Activated gamma-delta T cell treated with anti-CD3 and anti-CD28 coated beads, Interleukin-2, amount 50 U/mL, for 16 hours (primary cell): Measurements from ENCODE around the gene ARHGEF3.
"Not testable (repeated sequence)": the region's sequence is repeated elsewhere in the genome, so short reads cannot be mapped to it uniquely, and the experiment has no call there.

ENCODE experiments used
- DNase-seq: peaks from one replicate; pipeline ENCODE4 v3.0.0-alpha.2; 2020; ENCODE audit warnings: low read depth

Gene ARHGEF3

DNA sequence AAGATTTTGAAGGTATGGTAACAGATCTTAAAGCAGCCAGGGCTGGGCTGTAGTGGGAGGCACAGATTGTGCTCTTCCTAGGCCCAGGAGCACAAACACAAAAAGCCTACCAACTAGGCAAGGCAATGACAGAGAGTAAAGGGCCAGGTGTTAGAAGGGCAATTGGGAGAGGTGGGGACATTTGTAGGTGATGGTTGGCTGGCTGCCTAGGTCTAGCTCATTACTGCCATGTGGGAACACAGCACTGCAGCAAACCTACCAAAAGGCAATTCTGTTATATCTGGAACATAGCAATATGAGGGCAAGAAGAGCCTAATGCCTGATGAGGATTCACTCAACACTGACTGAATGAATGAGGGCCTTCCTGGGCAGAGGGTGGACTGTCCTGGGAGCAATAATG is 30.4 kb downstream of the ARHGEF3 start:
- DNase-seq = no peak

DNA sequence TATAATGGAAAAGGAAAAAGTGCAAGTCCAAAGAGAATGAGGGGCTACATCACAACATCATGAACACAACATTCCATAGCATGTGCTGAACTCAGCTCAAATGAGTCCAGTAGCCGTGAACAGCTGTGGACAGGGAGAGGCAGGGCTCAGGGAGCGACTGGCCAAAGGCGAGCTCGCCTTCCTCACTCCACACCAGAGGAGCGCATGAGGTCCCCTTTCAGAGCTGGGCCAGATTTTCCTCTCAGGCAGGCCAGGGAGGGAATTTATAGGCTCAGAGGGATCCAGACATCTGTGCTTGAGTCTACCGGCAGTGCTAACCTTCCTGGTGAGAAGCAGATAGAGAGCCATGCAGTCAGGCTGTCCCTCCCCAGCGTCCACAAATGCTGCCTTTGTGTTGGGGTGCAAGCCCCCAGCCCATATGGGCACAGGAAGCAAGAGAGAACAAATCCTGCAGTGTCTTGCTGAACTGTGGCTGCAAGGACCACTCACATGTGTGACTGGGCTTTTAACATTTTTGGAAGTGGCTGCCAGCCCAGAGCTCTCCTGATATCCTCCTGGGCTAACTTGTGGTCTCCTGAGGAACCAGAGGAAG is 32.5 kb downstream of the ARHGEF3 start:
- no peak for DNase-seq

DNA sequence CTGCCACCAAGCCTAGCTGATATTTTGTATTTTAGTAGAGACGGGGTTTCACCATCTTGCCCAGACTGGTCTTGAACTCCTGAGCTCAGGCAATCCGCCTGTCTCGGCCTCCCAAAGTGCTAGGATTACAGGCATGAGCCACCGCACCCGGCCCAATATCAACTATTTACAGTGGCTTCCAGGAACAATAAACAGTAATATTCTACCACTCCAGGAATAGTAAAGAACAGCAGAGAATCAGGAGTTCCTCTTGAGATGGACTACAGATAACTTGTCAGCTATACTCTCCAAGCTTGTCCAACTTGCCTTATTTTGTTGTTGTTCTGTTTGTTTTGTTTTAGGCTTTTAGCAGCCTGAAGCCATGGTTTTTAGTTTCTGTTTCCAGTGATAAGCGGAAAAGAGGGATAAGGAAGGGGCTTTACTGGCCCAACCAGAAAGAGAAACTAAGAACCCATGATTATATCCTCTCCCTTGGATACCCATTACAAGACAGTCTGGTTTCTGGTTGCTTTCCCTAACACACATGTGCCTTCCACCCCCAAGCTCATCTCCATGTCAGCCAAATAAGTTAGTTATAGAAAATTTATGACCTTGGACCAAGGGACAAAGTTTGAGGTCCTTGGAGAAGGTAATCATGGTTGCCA is 36.7 kb downstream of the ARHGEF3 start:
- no peak for DNase-seq

DNA sequence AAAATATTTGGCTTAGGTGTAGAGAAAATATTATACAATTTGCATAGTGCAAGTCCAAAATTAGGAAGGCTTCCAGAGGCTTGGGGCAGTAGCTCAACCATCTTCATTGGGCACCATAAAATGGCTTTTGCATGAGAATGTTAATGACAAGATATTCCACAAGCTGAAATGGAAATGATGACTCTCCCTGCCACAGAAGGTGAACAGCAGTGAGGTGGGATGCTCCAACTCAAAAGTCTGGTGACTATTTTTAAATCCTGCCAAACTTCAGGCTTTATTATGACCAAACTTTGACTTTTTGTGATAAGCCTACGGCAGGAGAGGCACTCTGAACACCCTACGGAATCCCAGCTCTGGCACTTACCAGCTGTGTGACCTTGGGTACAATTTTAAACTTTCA is 37.6 kb downstream of the ARHGEF3 start:
- no peak for DNase-seq

DNA sequence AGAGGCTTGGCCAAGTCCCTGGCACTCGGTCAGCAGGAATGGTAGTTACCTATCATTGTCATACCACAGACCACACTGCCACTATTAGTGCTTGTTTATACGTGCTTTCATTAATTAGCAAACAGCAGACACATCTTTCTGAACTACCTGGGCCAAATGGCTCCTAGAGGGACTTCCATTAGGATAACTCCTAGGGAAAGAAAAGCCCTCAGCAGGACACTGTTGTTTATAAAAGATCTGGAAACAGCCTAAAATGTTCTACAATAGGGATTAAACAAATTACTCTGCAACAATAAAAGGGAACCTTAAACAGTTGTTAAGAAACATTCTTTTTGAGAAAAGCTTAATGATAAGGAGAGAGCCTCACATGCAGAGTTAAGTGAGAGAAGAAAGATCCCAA is 38.5 kb downstream of the ARHGEF3 start:
- DNase-seq = no peak

DNA sequence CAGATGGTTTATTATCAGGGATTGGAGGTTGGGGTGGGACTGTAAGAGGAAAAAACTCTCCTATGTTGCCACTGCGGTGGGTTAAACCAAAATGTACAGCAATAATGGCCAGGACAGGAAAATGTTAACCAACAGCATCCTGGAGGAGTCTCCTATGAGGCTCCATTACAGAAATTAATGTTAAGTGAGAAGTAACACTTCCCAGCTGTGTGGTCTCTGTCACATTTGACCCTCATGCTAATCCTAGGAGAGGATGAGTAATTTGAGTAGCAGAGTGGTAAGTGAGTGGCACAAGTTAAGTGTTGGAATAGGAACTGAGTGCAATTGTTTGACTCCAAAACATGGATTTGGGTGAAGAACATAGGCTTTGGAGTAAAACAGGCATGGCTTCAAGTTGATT is 39.0 kb downstream of the ARHGEF3 start:
- DNase-seq = no peak

DNA sequence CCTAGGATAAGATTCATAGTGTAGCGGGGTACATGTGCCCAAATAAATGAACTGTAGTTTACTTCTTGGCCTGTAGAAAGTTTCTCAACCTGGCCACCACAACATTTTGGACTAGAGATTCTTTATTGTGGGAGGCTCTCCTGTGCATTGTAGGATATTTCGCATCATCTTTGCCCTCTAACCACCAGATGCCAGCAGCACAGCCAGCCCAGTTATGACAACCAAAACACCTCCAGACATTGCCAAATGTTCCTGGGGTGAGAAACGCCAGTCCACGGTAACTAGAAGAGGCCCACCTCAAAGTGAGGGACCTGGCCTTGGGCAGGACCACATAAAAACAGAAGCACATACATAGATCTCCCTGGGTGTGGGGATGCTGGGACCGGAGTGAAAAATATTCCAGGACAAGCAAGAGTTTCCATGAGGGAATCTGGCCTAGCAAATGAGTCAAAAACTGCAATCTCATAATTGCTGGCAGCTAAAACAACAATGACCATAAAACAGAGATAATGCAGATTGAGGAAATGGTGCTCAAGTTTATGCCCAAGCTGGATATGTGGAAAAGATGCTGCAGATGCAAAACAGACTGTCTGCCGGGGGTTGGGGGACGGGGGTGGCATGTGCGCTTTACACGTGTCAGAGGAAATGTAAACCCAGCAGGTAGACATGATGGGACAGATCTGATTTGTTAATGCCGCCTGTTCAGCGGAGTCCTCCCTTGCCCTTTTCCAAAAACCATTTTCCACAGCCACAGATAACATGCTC is 39.7 kb downstream of the ARHGEF3 start:
- DNase-seq = no peak

DNA sequence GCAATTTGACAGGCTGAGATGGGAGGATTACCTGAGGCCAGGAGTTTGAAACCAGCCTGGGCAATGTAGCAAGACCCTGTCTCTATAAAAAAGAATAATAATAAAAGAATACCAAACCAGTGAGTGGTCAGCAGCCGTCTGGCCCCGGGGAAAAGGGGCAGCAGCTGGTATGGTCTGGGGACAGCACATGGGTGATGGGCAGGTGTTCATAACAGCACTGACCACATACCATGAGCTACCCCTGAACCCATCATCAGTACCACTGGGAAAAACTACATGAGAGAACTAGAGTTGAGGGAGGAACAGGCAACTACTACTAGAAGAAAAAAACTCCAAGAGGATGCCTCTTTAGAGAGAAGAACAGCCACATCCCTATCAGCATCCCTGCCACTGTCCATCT is 40.7 kb downstream of the ARHGEF3 start:
- DNase-seq = no peak

DNA sequence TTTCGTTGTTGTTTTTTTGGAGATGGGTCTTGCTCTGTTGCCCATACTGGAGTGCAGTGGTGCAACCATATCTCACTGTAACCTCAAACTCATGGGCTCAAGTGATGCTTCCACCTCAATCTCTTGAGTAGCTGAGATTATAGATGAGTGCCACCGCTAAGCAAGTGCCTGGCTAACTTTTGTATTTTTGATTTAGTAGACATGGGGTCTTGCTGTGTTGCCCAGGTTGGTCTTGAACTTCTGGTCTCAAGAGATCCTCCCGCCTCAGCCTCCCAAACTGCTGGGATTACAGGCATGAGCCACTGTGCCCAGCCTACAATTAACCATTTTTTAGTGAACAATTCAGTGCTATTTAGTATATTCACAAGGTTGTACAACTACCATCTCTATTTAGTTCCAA is 42.2 kb downstream of the ARHGEF3 start:
- DNase-seq = no peak

DNA sequence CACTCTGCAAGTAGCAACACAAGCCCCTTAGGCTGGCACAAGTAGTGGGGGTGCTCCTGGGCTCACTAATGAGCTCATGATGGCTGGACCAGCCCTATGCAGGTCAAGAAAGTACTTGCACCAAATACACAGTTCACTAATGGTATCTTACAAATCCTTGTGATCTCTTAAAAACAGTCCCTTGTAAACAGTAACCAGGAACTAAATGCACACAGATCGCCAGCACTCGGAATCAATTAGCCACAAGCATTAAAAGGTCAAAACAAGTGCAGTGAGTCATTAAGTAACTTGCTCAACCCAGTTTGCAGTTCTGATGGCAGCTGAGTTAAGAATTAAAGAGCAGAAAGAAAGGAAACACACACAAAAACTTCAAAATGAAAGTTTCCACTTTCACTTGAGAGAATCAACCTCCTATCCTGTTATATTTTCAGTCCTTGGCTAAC is 43.2 kb downstream of the ARHGEF3 start:
- peak; percentile 2 for DNase-seq

DNA sequence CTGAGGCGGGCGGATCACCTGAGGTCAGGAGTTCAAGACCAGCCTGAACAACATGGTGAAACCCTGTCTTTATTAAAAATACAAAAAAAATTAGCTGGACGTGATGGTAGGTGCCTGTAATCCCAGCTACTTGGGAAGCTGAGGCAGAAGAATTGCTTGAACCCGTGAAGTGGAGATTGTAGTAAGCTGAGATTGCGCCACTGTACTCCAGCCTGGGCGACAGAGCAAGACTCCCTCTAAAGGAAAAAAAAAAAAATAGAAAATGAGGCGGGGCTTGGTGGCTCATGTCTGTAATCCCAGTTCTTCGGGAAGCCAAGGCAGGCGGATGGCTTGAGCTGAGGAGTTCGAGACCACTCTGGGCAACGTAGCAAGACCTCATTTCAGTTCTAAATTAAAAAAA is 43.7 kb downstream of the ARHGEF3 start:
- DNase-seq = not testable (repeated sequence)

DNA sequence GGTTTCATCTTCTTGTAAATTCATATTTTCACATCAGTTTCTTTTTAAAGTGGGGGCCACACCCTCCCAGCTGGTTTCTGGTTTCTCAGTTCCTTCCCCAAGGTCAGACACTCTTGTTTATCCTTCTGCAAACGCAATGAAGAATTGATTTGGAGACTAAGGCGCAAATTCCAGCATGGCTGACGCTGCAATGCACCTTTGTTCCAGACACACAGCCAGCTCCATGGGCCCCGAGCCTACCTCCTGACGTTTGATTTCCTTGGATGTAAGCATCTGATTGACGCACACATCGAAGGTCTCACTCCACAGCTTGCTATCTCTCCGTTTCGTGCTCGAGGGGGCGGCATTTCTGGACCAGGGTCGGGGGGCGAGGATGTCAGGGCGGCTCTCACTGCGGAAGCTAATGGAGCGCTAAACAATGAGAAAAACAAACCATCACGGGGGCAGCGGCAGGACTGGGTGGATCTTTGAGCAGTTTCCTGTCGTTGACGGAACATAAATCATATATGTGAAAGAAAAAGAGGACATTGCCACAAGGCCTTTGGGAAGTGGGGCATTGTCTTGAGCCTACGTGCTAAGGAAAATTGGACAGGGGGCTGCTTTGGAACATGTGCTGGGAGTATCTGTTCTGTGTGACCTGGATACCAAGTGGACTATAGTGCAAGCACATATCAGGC is 46.9 kb downstream of the ARHGEF3 start:
- peak; percentile 16 for DNase-seq

DNA sequence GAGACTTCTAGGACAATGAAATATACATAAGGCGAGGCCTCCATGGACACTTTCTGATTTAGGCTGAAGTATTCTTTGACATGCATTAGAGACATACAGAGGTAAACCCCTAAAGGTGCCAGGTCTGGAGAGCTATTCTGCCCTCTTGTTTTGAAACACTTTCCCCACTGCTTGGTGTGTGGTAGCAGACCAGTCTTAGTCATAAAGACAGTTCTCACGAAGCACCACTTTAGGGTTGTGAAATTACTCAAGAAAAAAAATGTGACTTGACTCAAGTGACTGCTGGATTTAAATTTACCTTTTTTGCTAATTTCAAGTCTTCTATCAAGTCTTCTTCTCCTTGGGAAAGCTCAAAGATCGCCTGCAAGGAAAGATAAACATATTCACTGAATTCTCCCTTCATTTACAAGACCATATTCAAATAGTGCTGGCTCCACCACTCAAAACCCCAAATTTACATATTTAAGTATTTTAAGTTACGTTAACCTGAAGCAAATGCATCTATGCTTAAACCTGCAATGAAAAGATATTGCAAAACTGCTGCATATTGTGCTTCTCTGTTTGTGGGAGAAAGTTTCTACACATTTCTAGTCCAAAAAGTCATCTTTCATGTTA is 48.4 kb downstream of the ARHGEF3 start:
- peak; percentile 12 for DNase-seq

DNA sequence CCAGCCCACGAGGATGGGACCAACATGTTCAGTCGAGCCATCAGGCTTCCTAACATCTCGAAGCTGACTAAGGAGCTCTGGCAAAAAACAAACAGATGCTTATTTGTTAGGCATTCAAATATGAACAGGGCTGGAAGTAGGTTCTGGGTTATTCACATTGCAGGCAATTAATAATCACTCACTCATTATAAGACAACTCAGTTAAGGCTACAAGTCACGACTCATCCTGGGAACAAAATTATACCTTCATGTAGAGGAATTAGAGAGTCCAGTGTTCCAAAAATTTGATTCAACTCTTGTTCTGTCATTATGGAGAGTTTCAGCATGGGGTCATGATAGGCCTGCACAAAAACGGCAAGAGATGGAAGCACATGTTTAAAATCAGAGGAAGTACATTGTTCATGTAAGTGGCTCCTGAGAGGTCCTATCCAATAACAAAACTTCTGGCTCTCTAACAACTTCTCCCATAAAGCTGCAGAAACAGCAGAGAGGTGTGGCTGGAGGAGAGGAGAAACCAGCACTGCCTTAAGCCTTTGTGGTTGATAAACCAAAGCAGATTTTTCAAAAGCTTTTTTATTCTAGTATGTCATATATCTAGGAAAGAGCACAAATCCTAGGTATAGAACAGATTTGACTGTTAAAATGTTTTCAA is 50.6 kb downstream of the ARHGEF3 start:
- DNase-seq = no peak

DNA sequence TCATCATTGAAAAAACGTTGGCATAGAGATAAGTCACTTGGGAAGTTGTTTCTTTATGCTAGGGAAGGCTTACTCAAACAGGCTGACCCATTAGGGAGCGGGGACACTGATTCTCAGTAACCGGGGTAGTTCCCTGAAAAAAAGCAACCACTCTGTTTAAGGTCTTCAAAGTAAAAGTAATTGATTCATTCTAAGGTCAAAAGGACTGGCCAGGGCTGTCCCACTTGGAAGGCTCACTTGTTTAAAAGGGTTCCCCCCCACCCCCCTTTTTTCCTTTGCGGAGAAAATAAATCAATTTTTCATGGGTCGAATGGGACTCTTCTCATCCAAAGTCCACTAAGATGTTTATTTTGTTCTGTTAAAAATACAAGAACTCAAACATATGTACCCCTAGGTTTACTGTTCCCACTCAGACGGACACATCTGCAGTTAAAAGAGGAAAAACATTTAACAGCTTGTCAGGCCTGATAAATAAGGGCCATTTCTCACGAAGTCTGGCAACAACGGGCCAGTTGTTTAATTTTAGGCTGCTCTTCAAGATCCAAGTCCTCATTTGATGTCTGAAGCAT is 53.0 kb downstream of the ARHGEF3 start:
- DNase-seq = no peak

DNA sequence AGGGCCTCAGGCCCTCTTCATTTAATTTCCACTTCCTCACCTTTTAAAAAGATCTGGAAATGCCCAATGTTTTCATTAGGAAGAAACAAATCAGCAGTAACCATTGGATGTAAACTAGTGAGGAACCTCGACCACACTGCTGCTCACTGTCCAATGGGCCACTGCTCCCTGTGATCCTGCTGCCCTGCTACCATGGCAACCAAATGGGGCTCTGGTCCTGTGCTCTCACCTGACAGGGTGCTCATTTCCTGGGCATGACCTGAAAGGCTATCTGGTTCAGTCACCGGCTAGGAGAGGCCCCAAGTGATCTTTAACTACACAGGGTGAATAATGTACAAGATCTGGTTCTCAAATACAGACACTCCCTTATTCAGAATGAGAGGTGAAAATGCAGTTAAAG is 54.6 kb downstream of the ARHGEF3 start:
- DNase-seq = no peak

DNA sequence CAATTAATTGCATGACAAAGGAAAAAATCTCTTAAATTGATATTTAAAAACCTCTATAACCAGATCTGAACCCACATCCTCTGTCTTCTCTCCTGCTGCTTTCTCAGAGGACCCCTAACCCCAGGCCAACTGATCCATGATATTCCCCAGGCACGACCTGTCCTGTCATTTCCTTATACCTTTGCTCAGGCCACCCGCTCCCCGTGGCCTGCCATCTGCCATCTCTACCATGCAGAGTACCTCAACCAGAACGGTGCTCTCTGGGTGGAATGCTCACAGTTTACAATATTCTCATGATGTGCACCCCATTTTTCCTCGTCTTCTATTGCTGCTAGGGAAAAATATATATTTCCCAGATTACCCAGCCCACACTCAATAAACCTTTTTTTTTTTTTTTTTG is 57.7 kb downstream of the ARHGEF3 start:
- DNase-seq = no peak

DNA sequence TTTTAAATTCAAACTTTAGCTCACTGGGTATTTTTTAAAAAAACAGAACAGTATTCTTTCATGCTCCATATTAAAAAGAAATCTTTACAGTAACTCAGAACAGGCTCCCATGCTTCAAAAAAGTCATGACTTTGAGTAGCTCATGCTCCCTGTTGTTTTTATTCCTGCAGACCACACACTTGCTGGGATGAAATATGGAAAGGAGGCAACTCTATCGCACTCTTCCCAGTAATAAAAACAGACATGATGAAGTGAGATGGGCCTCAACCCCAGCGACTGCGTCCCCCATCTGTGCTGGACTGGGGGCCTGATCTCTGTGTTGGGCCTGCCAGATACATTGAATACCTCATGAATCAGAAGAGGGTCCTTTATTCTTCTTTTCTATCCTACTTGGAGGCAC is 58.9 kb downstream of the ARHGEF3 start:
- DNase-seq = no peak

DNA sequence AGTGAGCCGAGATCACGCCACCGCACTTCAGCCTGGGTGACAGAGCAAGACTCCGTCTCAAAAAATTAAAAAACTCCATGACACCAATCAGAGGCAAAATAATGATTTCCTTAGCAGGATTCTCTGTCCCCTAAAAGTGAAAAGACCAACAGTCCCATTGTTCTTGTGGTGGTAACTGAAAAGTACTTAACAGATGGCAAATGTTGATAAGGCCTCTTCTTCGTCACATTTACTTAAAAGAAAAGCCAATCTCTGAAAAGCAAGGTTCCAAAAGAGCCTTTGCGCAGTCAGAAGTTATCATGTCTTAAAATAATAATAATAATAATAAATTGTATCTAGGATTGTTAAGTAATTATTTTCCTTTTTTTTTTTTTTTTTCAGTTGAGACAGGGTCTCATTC is 62.7 kb downstream of the ARHGEF3 start:
- no peak for DNase-seq

DNA sequence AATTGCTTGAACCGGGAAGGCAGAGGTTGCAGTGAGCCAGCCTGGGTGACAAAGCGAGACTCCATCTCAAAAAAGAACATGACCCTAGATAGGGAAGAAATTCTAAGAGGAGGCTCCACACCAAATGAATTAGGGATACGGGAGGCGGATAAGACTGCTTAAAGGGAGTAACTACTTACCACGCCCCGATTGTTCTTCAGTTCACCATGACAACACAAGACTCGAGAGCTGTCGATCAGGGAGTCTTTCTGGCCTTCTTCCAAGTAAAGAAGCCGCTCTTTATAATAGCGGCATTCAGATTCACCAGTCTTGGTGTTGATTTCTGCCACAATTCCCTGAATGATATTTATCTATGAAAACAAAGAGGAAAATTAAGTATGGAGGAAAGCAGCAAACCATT is 64.7 kb downstream of the ARHGEF3 start:
- DNase-seq = no peak

DNA sequence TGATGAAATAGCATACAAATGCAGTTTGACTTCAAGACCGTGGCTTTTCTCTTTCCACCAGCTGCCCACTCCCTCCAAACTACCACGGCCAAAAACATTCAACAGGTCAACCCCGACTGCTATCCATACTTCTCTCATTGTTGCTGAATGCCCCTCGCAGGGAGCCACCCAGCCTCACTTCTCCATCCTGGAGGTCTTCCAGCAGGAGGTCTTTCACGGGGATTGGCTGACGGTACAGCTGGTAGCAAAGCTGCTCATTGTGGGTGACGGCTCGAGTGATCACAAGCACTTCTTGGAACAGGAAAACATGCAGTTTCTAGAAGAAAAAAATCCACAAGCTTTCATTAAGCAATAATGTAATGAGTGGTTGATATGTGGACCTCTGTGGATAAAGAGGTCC is 69.6 kb downstream of the ARHGEF3 start:
- no peak for DNase-seq

DNA sequence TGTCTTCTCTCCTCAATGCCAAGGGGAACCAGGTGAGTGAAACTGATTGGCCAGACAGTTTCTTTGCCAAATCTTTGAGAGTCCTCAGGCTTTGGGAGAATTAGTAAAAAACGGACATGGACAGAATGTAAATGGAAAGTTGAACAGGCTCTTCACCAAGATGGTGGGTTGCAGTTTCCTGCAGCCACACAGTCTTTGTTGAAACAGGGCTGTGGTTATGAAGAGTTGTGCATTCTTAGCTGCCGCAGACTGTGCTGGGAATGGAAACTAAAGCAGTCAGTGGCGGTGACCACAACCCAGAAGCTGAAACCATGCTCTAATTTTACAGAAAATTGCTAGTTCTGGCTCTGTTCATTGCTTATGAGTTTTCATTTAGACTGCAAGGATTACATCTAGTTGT is 76.6 kb downstream of the ARHGEF3 start:
- peak; percentile 46 for DNase-seq
